ENCODE data around the gene IGFBP2.

GRCh38 chr2:216657086-216657855 lies 24.1 kb downstream of the IGFBP2 start:
- TF ChIP-seq POLR2AphosphoS5 (IDR thresholded peaks at IDR 0.05) (no peak), EP300 (IDR thresholded peaks at IDR 0.05) (no peak), CTCF (IDR thresholded peaks at IDR 0.05) (no peak), POLR2A (IDR thresholded peaks at IDR 0.05) (no peak)
